Mammary epithelial cell (primary cell): ENCODE data around the gene ATP11A.

ENCODE experiments used
- EZH2 ChIP-seq: IDR thresholded peaks from 2 replicates; pipeline ENCODE4 v1.6.1; 2012; ENCODE audit warnings: low read length, inconsistent platforms, borderline replicate concordance
- TF ChIP-seq, protein P1 (sequence below), 2 donors: IDR thresholded peaks in 1 of 2; conservative IDR thresholded peaks in 1 of 2; 2 replicates each; pipeline ENCODE4 v1.5.1; 2011 to 2012; ENCODE audit warnings: inconsistent platforms in 2 of 2, low read length in 2 of 2, mild to moderate bottlenecking in 2 of 2, control low read depth in 1 of 2, low read depth in 1 of 2; ENCODE audit not compliant: insufficient read depth in 1 of 2; ENCODE audit errors: extremely low read depth in 1 of 2

- TF ChIP-seq, protein P1, sequence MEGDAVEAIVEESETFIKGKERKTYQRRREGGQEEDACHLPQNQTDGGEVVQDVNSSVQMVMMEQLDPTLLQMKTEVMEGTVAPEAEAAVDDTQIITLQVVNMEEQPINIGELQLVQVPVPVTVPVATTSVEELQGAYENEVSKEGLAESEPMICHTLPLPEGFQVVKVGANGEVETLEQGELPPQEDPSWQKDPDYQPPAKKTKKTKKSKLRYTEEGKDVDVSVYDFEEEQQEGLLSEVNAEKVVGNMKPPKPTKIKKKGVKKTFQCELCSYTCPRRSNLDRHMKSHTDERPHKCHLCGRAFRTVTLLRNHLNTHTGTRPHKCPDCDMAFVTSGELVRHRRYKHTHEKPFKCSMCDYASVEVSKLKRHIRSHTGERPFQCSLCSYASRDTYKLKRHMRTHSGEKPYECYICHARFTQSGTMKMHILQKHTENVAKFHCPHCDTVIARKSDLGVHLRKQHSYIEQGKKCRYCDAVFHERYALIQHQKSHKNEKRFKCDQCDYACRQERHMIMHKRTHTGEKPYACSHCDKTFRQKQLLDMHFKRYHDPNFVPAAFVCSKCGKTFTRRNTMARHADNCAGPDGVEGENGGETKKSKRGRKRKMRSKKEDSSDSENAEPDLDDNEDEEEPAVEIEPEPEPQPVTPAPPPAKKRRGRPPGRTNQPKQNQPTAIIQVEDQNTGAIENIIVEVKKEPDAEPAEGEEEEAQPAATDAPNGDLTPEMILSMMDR (conservative IDR thresholded peaks at IDR 0.05 in 1 of 2, IDR thresholded peaks at IDR 0.05 in 1 of 2; ENCODE audit: extremely low read depth in 1 of 2, insufficient read depth in 1 of 2, low read depth in 1 of 2, low read length in 2 of 2): no peak
- no peak for TF ChIP-seq EZH2
Measured at GRCh38 chr13:112900691-112901091, 210.9 kb downstream of the ATP11A start.
